Mesendoderm (in vitro differentiated cells): ENCODE data around the gene OAS3.
"Not testable (repeated sequence)": the region's sequence is repeated elsewhere in the genome, so short reads cannot be mapped to it uniquely, and the experiment has no call there.

Experiments used
- DNase-seq: peaks from one replicate; pipeline ENCODE4 v3.0.0; 2013
- H2AK5ac ChIP-seq: 2 replicates; pipeline ENCODE4 v1.6.1; 2013; ENCODE audit warnings: low read length, inconsistent platforms
- H2BK120ac ChIP-seq: 2 replicates; pipeline ENCODE4 v1.6.1; 2013; ENCODE audit warnings: low read depth, mild to moderate bottlenecking, low read length, moderate library complexity, mixed read lengths
- H2BK15ac ChIP-seq: replicated peaks from 2 replicates; pipeline ENCODE4 v1.6.1; 2013; ENCODE audit warnings: low read depth, mild to moderate bottlenecking, moderate library complexity
- H2BK5ac ChIP-seq: 2 replicates; pipeline ENCODE4 v1.6.1; 2013; ENCODE audit warnings: low read length, inconsistent platforms
- H3K18ac ChIP-seq: 2 replicates; pipeline ENCODE4 v1.6.1; 2013; ENCODE audit warnings: mild to moderate bottlenecking, low read length, mixed read lengths
- H3K23ac ChIP-seq: one replicate; pipeline ENCODE4 v1.6.1; 2013; ENCODE audit warnings: low read length
- H3K27ac ChIP-seq: 2 replicates; pipeline ENCODE4 v1.5.1; 2013; ENCODE audit warnings: low read depth, mild to moderate bottlenecking, inconsistent platforms, low read length, moderate library complexity
- H3K27me3 ChIP-seq: 2 replicates; pipeline ENCODE4 v1.6.1; 2013; ENCODE audit warnings: low read length, control low read depth, mild to moderate bottlenecking, inconsistent platforms; ENCODE audit not compliant: insufficient read depth, poor library complexity
- H3K36me3 ChIP-seq: 2 replicates; pipeline ENCODE4 v1.6.1; 2013; ENCODE audit warnings: low read length, inconsistent platforms; ENCODE audit not compliant: control insufficient read depth, insufficient read depth
- H3K4ac ChIP-seq: one replicate; pipeline ENCODE4 v1.6.1; 2013; ENCODE audit warnings: low read depth, mild to moderate bottlenecking, low read length, moderate library complexity
- H3K4me1 ChIP-seq: 2 replicates; pipeline ENCODE4 v1.6.1; 2013; ENCODE audit warnings: low read depth, low read length, inconsistent platforms; ENCODE audit not compliant: control insufficient read depth
- H3K4me2 ChIP-seq: 2 replicates; pipeline ENCODE4 v1.6.1; 2013; ENCODE audit warnings: low read length
- H3K4me3 ChIP-seq: 2 replicates; pipeline ENCODE4 v1.5.1; 2013; ENCODE audit warnings: mild to moderate bottlenecking, low read length
- H3K56ac ChIP-seq: one replicate; pipeline ENCODE4 v1.6.1; 2013; ENCODE audit warnings: low read length
- H3K79me1 ChIP-seq: 2 replicates; pipeline ENCODE4 v1.6.1; 2013; ENCODE audit warnings: low read length, inconsistent platforms
- H3K79me2 ChIP-seq: 2 replicates; pipeline ENCODE4 v1.6.1; 2013; ENCODE audit warnings: mild to moderate bottlenecking, low read length; ENCODE audit not compliant: control insufficient read depth, insufficient read depth
- H3K9ac ChIP-seq: 2 replicates; pipeline ENCODE4 v1.6.1; 2013; ENCODE audit warnings: low read length, inconsistent platforms
- H4K5ac ChIP-seq: one replicate; pipeline ENCODE4 v1.6.1; 2013; ENCODE audit warnings: low read length
- H4K8ac ChIP-seq: one replicate; pipeline ENCODE4 v1.6.1; 2013; ENCODE audit warnings: low read depth, mild to moderate bottlenecking, control low read depth, low read length, moderate library complexity
- WGBS: extraction: QIAGEN DNeasy Blood & Tissue Kit; methylation state at CpG from one replicate; pipeline ENCODE4 v1.1.7; 2013; ENCODE audit warnings: low lambda C conversion rate, missing lambda C conversion rate; ENCODE audit not compliant: insufficient coverage; ENCODE audit errors: extremely low coverage; 5-methylcytosine and 5-hydroxymethylcytosine counted together

The OAS3 gene

DNA sequence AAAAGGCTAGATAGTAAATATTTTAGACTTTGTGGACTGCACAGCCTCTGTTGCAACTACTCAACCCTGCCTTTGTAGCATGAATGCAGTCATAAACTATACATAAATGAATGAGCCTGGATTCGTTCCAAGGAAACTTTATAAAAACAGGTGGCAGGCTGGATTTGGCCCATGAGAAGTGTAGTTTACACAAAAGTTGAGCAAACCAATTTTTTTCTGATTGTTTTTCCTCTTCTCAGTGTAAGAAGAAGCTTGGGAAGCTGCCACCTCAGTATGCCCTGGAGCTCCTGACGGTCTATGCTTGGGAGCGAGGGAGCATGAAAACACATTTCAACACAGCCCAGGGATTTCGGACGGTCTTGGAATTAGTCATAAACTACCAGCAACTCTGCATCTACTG is 22.0 kb upstream of the OAS3 start:
- no peak overlapping the region for H3K4ac ChIP-seq
- no peaks in the 10 kb centered on the region for H3K36me3 ChIP-seq
- no peaks in the 10 kb centered on the region for H3K27me3 ChIP-seq
- no CpG with 5 or more reads among the region's 5 CpGs for WGBS
- no peak overlapping the region for H3K18ac ChIP-seq
- H3K4me2 ChIP-seq, result no peak overlapping the region
- H2AK5ac ChIP-seq, result no peak overlapping the region
- H3K23ac ChIP-seq, result no peak overlapping the region
- no peak overlapping the region for H2BK15ac ChIP-seq
- H3K9ac ChIP-seq, result no peak overlapping the region
- no peaks in the 10 kb centered on the region for H3K79me2 ChIP-seq
- H4K8ac ChIP-seq, result no peak overlapping the region
- H2BK5ac ChIP-seq, result no peak overlapping the region
- no peak overlapping the region for H4K5ac ChIP-seq
- H2BK120ac ChIP-seq, result no peak overlapping the region
- no peak overlapping the region for H3K27ac ChIP-seq
- no peak for DNase-seq
- no peaks in the 10 kb centered on the region for H3K79me1 ChIP-seq
- H3K4me1 ChIP-seq, result no peaks in the 10 kb centered on the region
- H3K4me3 ChIP-seq, result no peak overlapping the region
- no peak overlapping the region for H3K56ac ChIP-seq

GRCh38 chr12:112919121-112919520 is 19.2 kb upstream of the OAS3 start:
- Histone ChIP-seq H3K9ac (no peak overlapping the region), H2BK5ac (no peak overlapping the region), H3K56ac (no peak overlapping the region), H2BK15ac (no peak overlapping the region), H3K36me3 (no peaks in the 10 kb centered on the region), H3K18ac (no peak overlapping the region), H3K79me2 (no peaks in the 10 kb centered on the region), H3K4me1 (no peaks in the 10 kb centered on the region), H3K4ac (no peak overlapping the region), H3K4me2 (no peak overlapping the region), H3K23ac (no peak overlapping the region), H2AK5ac (no peak overlapping the region), H3K27me3 (no peaks in the 10 kb centered on the region), H3K79me1 (no peaks in the 10 kb centered on the region), H4K8ac (no peak overlapping the region), H3K27ac (no peak overlapping the region), H3K4me3 (no peak overlapping the region), H4K5ac (no peak overlapping the region), H2BK120ac (no peak overlapping the region)
- no CpG with 5 or more reads among the region's 6 CpGs for WGBS
- DNase-seq, result no peak

GRCh38 chr12:112924986-112925385 is 13.3 kb upstream of the OAS3 start:
- Histone ChIP-seq H2BK15ac (no peak overlapping the region), H2AK5ac (no peak overlapping the region), H3K18ac (no peak overlapping the region), H3K27me3 (no peaks in the 10 kb centered on the region), H3K4me1 (no peaks in the 10 kb centered on the region), H3K36me3 (no peaks in the 10 kb centered on the region), H3K9ac (no peak overlapping the region), H2BK5ac (no peak overlapping the region), H3K4me3 (no peak overlapping the region), H3K79me1 (no peaks in the 10 kb centered on the region), H4K5ac (no peak overlapping the region), H2BK120ac (no peak overlapping the region), H3K56ac (no peak overlapping the region), H3K79me2 (no peaks in the 10 kb centered on the region), H3K4ac (no peak overlapping the region), H4K8ac (no peak overlapping the region), H3K23ac (no peak overlapping the region), H3K4me2 (no peak overlapping the region), H3K27ac (no peak overlapping the region)
- no peak for DNase-seq
- no CpG with 5 or more reads among the region's 7 CpGs for WGBS

- not testable (repeated sequence) for H3K18ac ChIP-seq, H4K5ac ChIP-seq, H3K23ac ChIP-seq, H3K79me2 ChIP-seq, H2BK15ac ChIP-seq, H3K4me3 ChIP-seq, H4K8ac ChIP-seq, H3K4me2 ChIP-seq, H3K4ac ChIP-seq, DNase-seq, H3K36me3 ChIP-seq, H2BK5ac ChIP-seq, H3K27ac ChIP-seq, H3K79me1 ChIP-seq, H2AK5ac ChIP-seq, H3K27me3 ChIP-seq, H2BK120ac ChIP-seq, H3K4me1 ChIP-seq, H3K56ac ChIP-seq, H3K9ac ChIP-seq
- no CpG with 5 or more reads among the region's 7 CpGs for WGBS
Observed at GRCh38 chr12:112926416-112927033, 11.7 kb upstream of the OAS3 start.

- Histone ChIP-seq H3K4me3 (no peak overlapping the region), H4K8ac (no peak overlapping the region), H2BK15ac (no peak overlapping the region), H3K27me3 (no peaks in the 10 kb centered on the region), H3K27ac (no peak overlapping the region), H3K79me2 (no peaks in the 10 kb centered on the region), H3K4me1 (no peaks in the 10 kb centered on the region), H2AK5ac (no peak overlapping the region), H3K56ac (no peak overlapping the region), H3K36me3 (no peaks in the 10 kb centered on the region), H3K4me2 (no peak overlapping the region), H3K79me1 (no peaks in the 10 kb centered on the region), H2BK120ac (no peak overlapping the region), H3K18ac (no peak overlapping the region), H3K9ac (no peak overlapping the region), H2BK5ac (no peak overlapping the region), H3K4ac (no peak overlapping the region), H4K5ac (no peak overlapping the region), H3K23ac (no peak overlapping the region)
- no peak for DNase-seq
- no CpG with 5 or more reads among the region's 3 CpGs for WGBS
Observed at GRCh38 chr12:112927475-112927874, 10.8 kb upstream of the OAS3 start.

- no CpG with 5 or more reads among the region's 2 CpGs for WGBS
- H3K4me2 ChIP-seq, result no peak overlapping the region
- no peak overlapping the region for H2BK5ac ChIP-seq
- no peaks in the 10 kb centered on the region for H3K27me3 ChIP-seq
- H4K5ac ChIP-seq, result no peak overlapping the region
- H3K4me1 ChIP-seq, result no peaks in the 10 kb centered on the region
- no peak overlapping the region for H3K4ac ChIP-seq
- no peak overlapping the region for H3K4me3 ChIP-seq
- no peak overlapping the region for H2AK5ac ChIP-seq
- no peak overlapping the region for H2BK15ac ChIP-seq
- no peaks in the 10 kb centered on the region for H3K79me1 ChIP-seq
- no peak overlapping the region for H3K23ac ChIP-seq
- H2BK120ac ChIP-seq, result no peak overlapping the region
- H3K79me2 ChIP-seq, result no peaks in the 10 kb centered on the region
- H3K9ac ChIP-seq, result no peak overlapping the region
- no peaks in the 10 kb centered on the region for H3K36me3 ChIP-seq
- no peak overlapping the region for H3K27ac ChIP-seq
- H3K56ac ChIP-seq, result no peak overlapping the region
- H4K8ac ChIP-seq, result no peak overlapping the region
- DNase-seq, result no peak
- H3K18ac ChIP-seq, result no peak overlapping the region
Observed at GRCh38 chr12:112927925-112928324, 10.3 kb upstream of the OAS3 start.
